GM21786 (cell line): ENCODE data around the gene CINP.

Experiments used
- ATAC-seq: cut with Tn5 transposase; IDR thresholded peaks from one replicate; pipeline ENCODE4 v1.9.1; 2021; ENCODE audit not compliant: unreplicated experiment

The CINP gene

GRCh38 chr14:102362545-102363181 is at the start of gene CINP, which contains the start of gene TECPR2:
CINP (minus strand) TSS chr14:102362890; CDS start chr14:102362851, 39 bp downstream.
TECPR2 (plus strand) TSS chr14:102362941; CDS start chr14:102376722, 13,781 bp downstream.
- peak; percentile 92 for ATAC-seq

GRCh38 chr14:102408724-102409123 is 46.0 kb upstream of the CINP start:
- no peak for ATAC-seq

GRCh38 chr14:102407258-102407657 is 44.6 kb upstream of the CINP start:
- ATAC-seq: no peak

GRCh38 chr14:102403028-102403427 is 40.3 kb upstream of the CINP start:
- no peak for ATAC-seq

GRCh38 chr14:102396521-102396920 is 33.8 kb upstream of the CINP start:
- no peak for ATAC-seq

GRCh38 chr14:102394717-102395375 is 32.2 kb upstream of the CINP start:
- ATAC-seq: no peak

GRCh38 chr14:102392506-102392905 is 29.8 kb upstream of the CINP start:
- ATAC-seq: no peak

GRCh38 chr14:102390064-102390855 is 27.6 kb upstream of the CINP start:
- no peak for ATAC-seq

GRCh38 chr14:102389246-102389645 is 26.6 kb upstream of the CINP start:
- no peak for ATAC-seq

- no peak for ATAC-seq
Measured at GRCh38 chr14:102387086-102387485, 24.4 kb upstream of the CINP start.

GRCh38 chr14:102378830-102379229 is 16.1 kb upstream of the CINP start:
- ATAC-seq: no peak

GRCh38 chr14:102377696-102378095 is 15.0 kb upstream of the CINP start:
- ATAC-seq: no peak

- ATAC-seq: no peak
Measured at GRCh38 chr14:102375119-102375518, 12.4 kb upstream of the CINP start.

GRCh38 chr14:102374264-102374663 is 11.6 kb upstream of the CINP start:
- ATAC-seq: no peak

GRCh38 chr14:102373110-102373509 is 10.4 kb upstream of the CINP start:
- peak; percentile 46 for ATAC-seq

GRCh38 chr14:102371361-102371760 is 8.7 kb upstream of the CINP start:
- no peak for ATAC-seq

GRCh38 chr14:102370305-102370809 is 7.7 kb upstream of the CINP start:
- ATAC-seq: no peak

GRCh38 chr14:102363182-102363943 is 673 bp upstream of the CINP start:
- ATAC-seq: peak; percentile 10

- ATAC-seq: peak; percentile 42
Measured at GRCh38 chr14:102362084-102362483, 606 bp downstream of the CINP start.

GRCh38 chr14:102360388-102360787 is 2.3 kb downstream of the CINP start:
- ATAC-seq: no peak

- ATAC-seq: no peak
Measured at GRCh38 chr14:102359341-102359740, 3.3 kb downstream of the CINP start.
